ENCODE data around the gene RASD2.

Gene RASD2

DNA sequence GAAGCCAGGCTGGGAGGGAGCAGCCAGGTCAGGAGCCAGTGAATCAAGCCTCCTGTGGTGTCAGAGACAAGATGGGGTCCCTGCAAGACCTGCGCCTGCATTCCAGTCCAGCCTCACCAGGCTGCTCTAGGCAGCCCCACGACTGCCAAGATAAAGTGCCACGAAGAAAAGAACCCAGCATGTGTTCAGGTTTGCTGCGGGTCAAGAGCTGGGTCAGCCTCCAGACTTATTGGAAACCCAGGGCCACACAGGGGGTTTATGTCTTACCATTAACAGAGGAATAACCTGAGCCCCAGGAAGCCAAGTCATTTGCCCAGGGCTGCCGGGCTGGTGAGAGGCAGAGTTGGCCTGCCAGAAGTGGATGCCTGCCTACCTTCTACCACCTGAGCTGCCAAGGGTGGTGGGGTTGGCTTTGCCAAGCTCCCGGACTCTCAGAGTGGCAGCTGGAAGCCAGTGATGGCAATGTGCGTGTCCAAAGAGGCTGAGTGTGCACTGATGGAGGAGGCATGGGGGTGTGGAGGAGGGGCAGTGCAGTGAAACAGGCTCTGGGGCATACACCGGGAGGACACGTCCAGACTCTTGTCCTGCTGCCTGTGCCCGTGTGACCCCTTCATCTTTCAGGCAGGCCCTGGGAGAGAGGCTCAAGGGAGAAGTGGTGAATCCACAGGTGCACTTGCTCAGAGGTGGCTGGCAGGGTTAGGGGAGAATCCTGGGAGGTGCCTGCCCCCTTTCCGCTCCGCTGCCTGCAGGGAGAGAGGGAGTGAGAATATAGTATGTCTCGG, 1.7 kb downstream of the RASD2 start:
- DNase-seq, result no peak

DNA sequence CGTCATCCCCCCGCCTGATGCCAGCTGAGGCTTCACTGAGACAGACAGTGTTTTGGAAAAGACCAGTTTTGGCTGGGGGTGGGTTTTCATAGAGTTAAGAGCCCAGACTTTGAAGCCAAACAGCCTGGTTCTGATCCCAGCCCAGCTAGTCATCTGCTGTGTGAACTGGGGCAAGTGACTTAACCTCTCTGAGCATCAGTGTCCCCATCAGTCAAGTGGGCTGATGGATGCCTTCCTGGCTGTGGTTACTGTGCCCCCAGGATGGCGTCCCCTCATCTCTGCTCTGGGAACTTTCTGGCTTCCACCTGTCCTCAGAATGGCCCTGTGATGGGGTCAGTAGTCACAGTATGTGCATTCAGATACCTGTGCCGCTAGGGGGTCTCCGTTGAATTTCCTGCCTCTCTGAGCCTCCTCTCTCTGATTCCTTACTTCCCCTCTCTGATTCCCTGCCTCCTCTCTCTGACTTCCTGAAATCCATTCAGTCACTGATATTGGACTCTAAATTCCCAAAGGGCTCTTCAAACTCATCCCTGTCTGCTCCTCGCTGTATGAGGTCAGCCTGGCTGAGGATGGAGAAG, 2.4 kb downstream of the RASD2 start:
- no peak for DNase-seq

DNA sequence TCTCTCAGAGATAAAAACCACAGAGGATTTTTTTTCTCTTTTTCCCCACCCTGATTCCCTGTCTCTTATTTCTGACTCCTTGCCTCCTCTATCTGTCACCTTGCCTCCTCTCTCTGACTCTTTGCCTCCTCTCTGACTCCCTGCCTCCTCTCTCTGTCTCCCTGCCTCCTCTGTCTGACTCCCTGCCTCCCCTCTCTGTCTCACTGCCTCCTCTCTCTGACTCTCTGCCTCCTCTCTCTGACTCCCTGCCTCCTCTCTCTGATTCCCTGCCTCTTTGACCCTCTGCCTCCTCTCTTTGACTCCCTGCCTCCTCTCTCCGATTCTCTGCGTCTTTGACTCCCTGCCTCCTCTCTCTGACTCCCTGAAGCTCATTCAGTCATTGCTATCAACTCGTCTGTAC, 3.1 kb downstream of the RASD2 start:
- DNase-seq, result no peak

DNA sequence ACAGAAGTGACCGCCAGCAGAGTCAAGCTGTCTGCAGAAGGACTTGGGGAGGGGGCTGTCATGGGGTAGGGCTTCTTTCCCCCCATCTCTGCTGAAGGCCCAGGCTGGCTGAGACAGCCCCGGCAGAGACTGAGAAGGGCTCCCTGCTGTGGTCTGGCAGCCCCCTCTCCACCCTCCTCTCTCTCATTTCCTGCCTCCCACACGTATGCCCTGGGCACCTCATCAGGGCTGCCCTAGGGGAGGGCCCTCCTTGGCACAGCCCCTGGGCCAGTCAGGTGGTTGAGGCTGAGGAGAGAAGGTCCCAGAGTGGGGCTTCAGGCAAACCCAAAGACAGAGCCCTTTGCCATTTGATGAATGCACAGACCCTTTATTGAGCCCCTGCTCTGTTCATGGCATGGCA, 3.6 kb downstream of the RASD2 start:
- no peak for DNase-seq

DNA sequence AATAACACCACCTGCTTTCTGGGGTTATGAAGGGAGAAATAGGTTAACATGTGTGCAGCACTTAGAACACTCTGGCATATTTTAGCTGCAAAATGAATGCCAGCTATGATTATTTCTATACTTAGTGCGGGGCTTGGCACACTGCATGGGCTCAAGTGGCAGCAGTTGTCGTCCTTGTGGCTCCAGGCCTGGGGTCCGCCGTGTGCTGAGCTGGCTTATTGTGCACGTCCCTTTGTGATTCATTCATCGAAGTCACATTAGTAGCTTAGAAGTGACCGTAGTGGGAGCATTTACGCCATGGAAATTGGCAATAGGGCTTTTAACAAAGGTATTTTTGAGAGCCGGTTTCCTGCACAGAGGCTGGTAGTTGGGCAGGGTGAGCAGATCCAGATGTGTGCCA, 4.2 kb downstream of the RASD2 start:
- no peak for DNase-seq

DNA sequence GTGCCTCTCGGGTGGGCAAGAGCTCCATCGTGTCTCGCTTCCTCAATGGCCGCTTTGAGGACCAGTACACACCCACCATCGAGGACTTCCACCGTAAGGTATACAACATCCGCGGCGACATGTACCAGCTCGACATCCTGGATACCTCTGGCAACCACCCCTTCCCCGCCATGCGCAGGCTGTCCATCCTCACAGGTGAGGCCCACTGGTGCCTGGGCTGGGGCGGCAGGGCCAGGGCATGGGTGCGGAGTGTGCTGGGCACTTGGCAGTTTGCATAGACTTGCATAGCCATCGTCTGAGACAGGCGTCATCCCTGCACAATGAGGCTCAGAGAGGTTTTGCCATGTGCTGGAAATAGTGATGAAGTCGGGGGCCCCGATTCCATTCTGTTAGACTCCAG, 6.3 kb downstream of the RASD2 start:
- no peak for DNase-seq

DNA sequence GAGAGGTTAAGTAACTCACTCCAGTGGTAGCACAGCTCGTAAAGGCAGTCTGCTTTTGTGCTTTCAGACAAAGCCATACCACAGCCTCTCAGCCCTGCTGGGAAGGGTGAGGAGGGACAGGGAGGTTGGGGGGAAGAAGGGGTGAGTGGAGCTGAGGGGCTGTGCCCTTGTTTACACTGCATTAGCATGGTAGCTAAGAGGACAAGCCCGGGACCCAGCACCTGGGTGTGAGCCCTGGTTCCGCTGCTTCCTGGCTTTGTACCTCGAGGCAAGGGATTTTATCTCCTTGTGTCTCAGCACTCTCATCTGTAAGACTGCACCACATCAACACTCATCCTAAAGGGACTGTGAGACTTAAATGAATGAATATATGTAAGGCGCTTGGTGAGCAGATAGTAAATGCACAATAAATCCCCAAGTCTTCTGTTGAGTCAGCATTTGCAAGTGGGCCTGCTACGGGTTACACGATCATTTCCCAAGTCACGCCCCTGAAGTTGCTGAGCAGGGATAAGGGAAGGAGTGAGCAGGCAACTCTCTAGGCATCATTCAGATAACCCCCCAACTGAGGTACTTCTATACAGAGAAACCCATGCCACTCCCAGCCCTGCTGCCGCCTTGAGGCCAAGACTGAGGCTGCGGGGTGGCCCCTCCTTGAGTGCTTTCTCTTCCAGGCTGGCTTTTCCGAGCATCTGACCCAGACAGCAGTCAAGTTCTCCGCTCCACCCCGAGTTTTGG, 7.5 kb downstream of the RASD2 start:
- no peak for DNase-seq

DNA sequence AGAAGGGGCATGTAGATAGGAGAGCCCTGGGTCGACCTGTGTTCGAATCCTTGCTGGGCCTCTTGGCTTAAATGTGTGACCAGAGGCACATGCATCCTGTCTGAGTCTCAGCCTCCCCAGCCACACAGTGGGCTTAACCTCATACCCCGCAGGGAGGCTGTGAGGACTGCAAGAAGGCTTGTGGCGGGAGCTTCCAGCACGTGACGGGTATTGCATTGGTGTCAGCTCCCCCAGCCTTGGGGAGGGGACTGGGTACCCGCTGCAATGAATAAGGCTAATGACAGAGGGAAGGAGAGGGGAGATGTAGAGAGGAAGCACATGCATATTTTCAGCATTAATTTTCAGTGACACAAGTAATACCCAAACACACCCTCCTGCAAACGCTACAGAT, 8.1 kb downstream of the RASD2 start:
- no peak for DNase-seq

DNA sequence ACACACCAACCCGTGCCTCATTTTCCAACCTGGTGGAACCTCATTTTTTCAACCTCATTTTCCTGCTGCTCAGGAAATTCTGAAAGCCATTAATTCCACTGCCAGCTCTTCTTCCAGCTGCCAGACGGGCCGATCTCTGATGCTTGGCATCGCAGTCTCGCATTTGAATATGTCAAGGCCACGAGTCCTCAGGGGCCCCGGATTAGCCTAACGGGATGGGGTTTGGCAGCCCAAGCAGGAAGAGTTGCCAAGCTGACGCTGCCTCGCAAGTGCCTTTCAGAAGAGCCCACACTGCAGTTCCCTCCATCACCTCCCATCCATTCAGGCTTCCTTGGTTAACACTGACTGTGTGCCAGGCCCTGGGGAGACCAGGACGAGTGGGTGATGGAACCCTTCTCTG, 8.7 kb downstream of the RASD2 start:
- no peak for DNase-seq

DNA sequence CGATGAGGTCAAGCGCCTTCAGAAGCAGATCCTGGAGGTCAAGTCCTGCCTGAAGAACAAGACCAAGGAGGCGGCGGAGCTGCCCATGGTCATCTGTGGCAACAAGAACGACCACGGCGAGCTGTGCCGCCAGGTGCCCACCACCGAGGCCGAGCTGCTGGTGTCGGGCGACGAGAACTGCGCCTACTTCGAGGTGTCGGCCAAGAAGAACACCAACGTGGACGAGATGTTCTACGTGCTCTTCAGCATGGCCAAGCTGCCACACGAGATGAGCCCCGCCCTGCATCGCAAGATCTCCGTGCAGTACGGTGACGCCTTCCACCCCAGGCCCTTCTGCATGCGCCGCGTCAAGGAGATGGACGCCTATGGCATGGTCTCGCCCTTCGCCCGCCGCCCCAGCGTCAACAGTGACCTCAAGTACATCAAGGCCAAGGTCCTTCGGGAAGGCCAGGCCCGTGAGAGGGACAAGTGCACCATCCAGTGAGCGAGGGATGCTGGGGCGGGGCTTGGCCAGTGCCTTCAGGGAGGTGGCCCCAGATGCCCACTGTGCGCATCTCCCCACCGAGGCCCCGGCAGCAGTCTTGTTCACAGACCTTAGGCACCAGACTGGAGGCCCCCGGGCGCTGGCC, 11.0 kb downstream of the RASD2 start:
- DNase-seq, result no peak

DNA sequence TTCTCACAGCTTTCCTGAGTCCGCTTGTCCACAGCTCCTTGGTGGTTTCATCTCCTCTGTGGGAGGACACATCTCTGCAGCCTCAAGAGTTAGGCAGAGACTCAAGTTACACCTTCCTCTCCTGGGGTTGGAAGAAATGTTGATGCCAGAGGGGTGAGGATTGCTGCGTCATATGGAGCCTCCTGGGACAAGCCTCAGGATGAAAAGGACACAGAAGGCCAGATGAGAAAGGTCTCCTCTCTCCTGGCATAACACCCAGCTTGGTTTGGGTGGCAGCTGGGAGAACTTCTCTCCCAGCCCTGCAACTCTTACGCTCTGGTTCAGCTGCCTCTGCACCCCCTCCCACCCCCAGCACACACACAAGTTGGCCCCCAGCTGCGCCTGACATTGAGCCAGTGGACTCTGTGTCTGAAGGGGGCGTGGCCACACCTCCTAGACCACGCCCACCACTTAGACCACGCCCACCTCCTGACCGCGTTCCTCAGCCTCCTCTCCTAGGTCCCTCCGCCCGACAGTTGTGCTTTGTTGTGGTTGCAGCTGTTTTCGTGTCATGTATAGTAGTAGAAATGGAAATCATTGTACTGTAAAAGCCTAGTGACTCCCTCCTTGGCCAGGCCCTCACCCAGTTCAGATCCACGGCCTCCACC, 11.7 kb downstream of the RASD2 start:
- DNase-seq, result peak; percentile 81

DNA sequence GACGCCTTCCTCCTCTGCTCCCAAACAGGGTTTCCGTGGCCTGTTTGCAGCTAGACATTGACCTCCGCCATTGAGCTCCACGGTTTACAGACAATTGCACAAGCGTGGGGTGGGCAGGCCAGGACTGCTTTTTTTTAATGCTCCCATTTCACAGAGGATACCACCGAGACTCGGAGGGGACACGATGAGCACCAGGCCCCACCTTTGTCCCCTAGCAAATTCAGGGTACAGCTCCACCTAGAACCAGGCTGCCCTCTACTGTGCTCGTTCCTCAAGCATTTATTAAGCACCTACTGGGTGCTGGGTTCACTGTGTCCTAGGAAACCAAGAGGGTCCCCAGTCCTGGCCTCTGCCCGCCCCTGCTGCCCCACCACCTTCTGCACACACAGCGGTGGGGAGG, 12.2 kb downstream of the RASD2 start:
- no peak for DNase-seq

DNA sequence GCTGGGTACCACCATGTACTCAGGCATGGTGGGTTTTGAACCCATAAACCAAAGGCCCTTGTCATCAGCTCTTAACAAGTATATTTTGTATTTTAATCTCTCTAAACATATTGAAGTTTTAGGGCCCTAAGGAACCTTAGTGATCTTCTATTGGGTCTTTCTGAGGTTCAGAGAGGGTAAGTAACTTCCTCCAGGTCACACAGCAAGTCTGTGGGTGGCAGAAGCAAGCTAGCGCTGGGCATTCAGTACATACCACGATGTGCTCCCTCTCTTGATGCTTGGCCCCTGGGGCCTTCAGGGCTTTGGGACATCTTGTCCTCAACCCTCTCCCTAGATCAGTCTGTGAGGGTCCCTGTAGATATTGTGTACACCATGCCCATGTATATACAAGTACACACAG, 12.7 kb downstream of the RASD2 start:
- no peak for DNase-seq

DNA sequence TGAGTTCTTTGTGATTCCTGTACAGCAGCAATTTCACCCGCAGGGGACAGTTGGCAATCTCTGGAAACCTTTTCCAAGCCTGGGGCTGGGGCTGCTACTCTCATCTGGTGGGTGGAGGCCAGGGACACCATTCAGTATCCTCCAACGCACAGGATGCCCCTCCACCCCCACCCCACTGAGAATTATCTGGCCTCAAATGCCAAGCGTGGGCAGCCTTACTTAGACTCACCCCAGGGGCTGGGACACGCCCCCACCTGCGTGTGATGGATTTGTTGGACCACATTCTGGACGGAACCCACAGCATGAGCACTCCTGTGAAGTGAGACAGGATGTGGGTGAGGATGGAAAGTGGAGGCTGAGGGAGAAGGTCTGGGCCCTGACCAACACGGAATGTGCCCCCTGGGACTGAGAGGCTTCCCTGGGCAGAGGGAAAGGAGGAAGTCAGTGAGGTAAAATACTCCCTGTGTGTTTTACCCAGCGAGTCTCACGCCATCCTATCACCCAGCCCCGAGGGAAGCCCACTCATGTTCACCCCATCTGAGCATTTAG, 13.7 kb downstream of the RASD2 start:
- DNase-seq, result no peak

DNA sequence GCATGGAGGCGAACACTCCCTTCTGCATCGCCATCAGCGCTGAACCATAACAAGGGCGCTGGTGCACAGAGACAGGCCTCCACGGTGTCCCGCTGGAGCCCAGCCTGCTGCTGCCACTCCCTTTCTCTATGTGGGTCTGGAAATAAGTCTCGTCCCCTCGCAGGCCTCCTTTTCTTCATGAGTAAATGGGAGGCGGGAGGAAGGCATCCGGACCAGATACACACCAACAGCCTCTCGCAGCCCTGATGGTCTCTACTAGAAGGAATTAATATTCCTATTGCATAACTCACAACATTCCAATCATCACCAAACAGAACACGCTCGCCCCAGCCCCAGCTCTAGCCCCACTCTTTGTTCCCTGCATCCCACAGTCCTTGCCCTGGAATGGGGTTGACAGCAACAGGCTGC, 14.9 kb downstream of the RASD2 start:
- no peak for DNase-seq

DNA sequence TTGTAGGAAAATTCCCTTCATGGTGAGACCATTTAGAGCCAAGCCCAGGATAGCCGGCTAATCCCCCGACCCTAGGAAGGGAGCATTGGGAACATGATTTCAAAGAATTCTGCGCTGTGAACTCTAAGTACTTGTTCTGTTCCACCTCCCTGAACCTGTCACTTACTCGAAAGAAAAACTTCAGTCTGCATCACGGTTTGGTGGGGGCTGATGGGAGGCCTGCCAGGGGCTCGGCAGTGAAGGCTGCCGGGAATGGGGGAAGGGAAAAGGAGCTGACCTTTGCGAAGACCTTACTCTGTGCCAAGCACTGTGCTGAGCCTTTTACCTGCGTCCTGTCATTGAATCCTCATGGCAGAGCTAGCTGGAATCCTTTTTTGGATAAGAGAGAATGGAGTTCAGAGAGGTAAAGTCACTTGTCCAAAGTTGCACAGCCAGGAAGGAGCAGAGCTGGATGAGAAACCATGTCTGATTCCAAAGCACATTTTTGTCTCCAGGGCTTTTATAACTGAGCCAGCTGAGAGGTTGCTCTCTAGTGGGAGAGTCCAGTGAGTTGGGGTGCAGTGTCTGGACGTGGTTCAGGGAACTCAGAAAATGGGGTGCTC, 15.4 kb downstream of the RASD2 start:
- DNase-seq, result no peak

DNA sequence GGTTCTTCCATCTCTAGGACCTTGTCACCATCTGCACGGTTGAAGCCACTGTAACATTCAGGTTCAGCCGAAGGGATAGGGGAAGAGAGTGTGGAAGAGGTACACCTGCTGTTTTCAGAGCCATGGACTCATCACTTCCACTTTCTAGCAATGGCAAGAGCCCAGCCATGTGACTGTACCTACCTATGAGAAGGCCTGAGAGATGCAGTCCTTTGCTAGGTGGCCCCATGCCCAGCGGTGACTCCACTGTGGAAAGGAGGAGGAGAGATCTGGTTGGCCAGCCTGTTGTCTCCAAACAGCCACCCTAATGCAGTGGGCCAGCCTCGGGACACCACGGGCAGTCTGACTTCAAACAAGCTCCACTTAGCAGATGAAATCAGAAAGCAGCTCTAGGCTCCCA, 16.0 kb downstream of the RASD2 start:
- no peak for DNase-seq

DNA sequence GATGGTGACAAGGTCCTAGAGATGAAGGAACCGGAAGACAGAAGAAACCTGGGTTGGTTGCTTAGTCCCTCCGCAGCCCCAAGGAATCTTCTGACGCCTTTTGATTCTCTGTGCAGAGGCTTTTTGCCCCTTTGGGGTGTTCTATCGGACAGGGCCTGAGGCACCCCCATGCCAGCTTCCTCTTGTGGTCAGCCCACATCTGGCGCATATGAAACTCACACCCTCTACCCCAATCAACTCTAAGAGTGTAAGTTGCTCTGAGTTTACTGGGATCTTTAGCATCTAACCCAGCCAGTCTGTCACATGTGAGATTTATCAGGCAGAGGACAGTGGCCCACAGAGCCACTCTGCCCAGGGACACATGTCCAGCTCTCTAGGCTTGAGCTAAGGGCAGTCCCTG, 17.4 kb downstream of the RASD2 start:
- no peak for DNase-seq

DNA sequence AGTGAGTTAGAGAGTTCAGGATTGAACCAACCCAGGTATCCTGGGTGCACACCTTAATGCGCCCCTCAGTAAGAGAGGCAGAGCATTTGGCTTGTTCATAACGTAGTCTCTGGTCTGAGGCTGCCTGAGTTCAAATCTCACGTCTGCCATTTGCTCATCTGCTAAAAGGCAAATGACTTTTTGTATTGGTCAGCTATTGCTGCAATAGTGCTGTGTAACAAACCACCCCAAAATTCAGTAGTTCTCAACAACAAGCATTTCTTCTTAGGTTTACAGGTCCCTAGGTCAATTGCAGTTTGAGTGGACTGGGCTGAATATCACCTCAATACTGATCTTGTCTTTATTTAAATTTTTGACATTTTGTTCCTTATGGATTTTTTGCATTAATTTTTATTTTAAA, 18.1 kb downstream of the RASD2 start:
- DNase-seq, result no peak

DNA sequence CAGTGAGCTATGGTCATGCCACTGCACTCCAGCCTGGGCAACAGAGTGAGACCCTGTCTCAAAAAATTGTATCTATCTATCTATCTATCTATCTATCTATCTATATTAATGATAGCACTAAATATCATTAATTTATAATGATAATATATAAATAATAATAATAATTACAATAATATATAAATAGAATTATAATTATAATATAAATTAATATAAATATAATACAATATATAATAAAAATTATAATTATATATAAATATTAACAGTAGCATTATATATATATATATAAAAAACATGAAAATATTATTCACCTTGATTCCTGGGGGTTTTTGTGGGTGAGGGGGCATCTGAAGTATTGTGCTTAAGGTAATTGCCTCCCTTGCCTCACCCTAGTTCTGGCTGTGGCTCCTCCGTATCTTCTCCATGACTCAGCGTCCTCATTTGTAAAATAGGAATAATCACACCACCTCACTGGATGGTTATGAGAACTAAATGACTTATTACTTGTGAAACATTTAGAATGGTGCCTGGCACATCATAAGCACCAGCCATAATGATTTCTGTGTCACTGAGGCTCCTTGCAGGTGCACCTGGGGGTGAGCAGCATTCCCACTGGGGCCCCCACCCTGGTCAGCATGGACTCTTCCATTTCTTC, 18.8 kb downstream of the RASD2 start:
- no peak for DNase-seq

DNA sequence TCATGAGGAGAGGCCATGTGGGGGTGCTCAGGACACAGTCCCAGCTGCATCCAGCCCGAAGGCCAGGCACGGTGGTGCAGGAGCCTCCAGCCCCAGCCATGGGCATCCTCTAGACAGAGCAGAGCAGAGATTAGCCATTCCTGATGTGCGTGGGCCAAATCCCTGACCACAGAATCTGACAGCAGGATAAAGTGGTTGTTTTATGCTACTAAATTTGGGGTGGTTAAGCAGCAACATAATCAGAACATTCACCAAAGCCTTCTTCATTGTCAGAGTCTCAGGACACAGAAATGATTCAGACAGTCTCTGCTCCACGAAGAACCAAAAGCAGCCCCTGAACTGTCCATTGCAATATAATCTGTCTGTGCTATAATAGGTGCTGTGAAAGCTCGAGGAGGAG, 19.7 kb downstream of the RASD2 start:
- DNase-seq, result no peak

DNA sequence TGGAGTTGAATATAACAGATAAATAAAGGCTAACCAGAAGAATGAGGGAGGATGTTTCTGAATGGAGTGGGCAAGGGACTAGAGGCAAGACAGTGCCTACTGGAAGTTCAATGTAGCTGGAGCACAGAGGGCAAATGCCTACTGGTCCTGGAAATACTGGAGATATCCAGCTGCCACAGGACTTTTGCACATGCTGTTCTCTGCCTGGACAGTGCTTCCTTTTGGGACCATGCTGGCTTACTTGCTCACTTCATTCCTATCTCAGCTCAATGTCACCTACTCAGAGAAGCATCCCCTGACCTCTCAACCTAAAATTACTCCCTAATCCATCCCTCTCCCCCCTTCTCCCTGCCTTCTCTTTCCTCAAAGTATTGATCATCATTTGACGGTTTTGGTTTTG, 20.2 kb downstream of the RASD2 start:
- no peak for DNase-seq

Measured in activated CD4-positive, alpha-beta T cell treated with anti-CD3 and anti-CD28 coated beads, Interleukin-2, Interleukin-6, amounts not matched to agents 100 ng/mL and 50 ng/mL, durations not matched to agents 16 hours and 8 hours (primary cell).